HepG2 (cell line): Measurements from ENCODE around the gene SPAG8. TPM values are rescaled to one million over a fixed set of nuclear protein-coding genes. Genes with fewer than 3 reads are reported as not detected.

ENCODE experiments used
- EZH2 ChIP-seq: conservative IDR thresholded peaks from 2 replicates; pipeline ENCODE4 v1.6.1; 2012; ENCODE audit warnings: mild to moderate bottlenecking, low read depth, low read length, moderate library complexity
- IRX3 ChIP-seq: sonication (generic); formaldehyde crosslinking; IDR thresholded peaks from 2 replicates; pipeline ENCODE4 v1.8.1; 2023; ENCODE audit warnings: mild to moderate bottlenecking, low read depth, missing genetic modification reagents, borderline replicate concordance
- LCORL ChIP-seq, 2 experiments: fragments of 450-650 bp in 1 of 2; sonication (generic) in 1 of 2; formaldehyde crosslinking in 1 of 2; IDR thresholded peaks; 2 replicates each; pipeline versions ENCODE4 v1.5.0 to v1.6.1; 2017 to 2020; ENCODE audit warnings: antibody characterized with exemption in 1 of 2, missing genetic modification reagents in 1 of 2
- MEIS2 ChIP-seq: sonication (generic); formaldehyde crosslinking; IDR thresholded peaks from 2 replicates; pipeline ENCODE4 v1.9.0; 2021; ENCODE audit warnings: mild to moderate bottlenecking, missing genetic modification reagents
- NONO ChIP-seq, 2 experiments: fragments of 450-650 bp in 1 of 2; sonication (generic) in 1 of 2; formaldehyde crosslinking in 1 of 2; IDR thresholded peaks in 1 of 2; conservative IDR thresholded peaks in 1 of 2; 2 replicates each; pipeline versions ENCODE4 v1.6.1 to v1.8.0; 2017 to 2022; ENCODE audit warnings: mild to moderate bottlenecking in 1 of 2, missing genetic modification reagents in 1 of 2, moderate library complexity in 1 of 2
- PATZ1 ChIP-seq: sonication (generic); formaldehyde crosslinking; IDR thresholded peaks from 2 replicates; pipeline ENCODE4 v1.4.0; 2020; ENCODE audit warnings: missing genetic modification reagents
- SKI ChIP-seq: fragments of 450-650 bp; IDR thresholded peaks from one replicate; pipeline ENCODE4 v1.6.1; 2018; ENCODE audit warnings: mild to moderate bottlenecking; ENCODE audit not compliant: partially characterized antibody
- TERF1 ChIP-seq: sonication (generic); formaldehyde crosslinking; IDR thresholded peaks from 2 replicates; pipeline ENCODE4 v1.8.0; 2022; ENCODE audit warnings: mild to moderate bottlenecking, missing genetic modification reagents, moderate library complexity
- XRCC5 ChIP-seq: fragments of 200-400 bp; formaldehyde crosslinking; optimal IDR thresholded peaks from 2 replicates; pipeline ENCODE3; 2017; ENCODE audit warnings: mild to moderate bottlenecking, low read length
- ZBTB21 ChIP-seq: sonication (generic); formaldehyde crosslinking; IDR thresholded peaks from 2 replicates; pipeline ENCODE4 v1.4.0; 2020; ENCODE audit warnings: missing genetic modification reagents
- ZBTB42 ChIP-seq: sonication (generic); formaldehyde crosslinking; IDR thresholded peaks from 2 replicates; pipeline ENCODE4 v1.5.0; 2020; ENCODE audit warnings: mild to moderate bottlenecking, missing genetic modification reagents
- ZFP90 ChIP-seq: sonication (generic); formaldehyde crosslinking; IDR thresholded peaks from 2 replicates; pipeline ENCODE4 v1.8.0; 2022; ENCODE audit warnings: missing genetic modification reagents, mild to moderate bottlenecking, inconsistent platforms, borderline replicate concordance
- ZNF350 ChIP-seq: sonication (generic); formaldehyde crosslinking; IDR thresholded peaks from 2 replicates; pipeline ENCODE4 v1.4.0; 2020; ENCODE audit warnings: mild to moderate bottlenecking, low read depth, missing genetic modification reagents, borderline replicate concordance
- ZNF431 ChIP-seq: sonication (generic); formaldehyde crosslinking; IDR thresholded peaks from 2 replicates; pipeline ENCODE4 v1.9.0; 2022; ENCODE audit warnings: missing genetic modification reagents, low read depth, mild to moderate bottlenecking, borderline replicate concordance
- ZNF446 ChIP-seq: sonication (generic); formaldehyde crosslinking; IDR thresholded peaks from 2 replicates; pipeline ENCODE4 v1.5.0; 2020; ENCODE audit warnings: mild to moderate bottlenecking, missing genetic modification reagents
- ZNF543 ChIP-seq: sonication (generic); formaldehyde crosslinking; IDR thresholded peaks from 2 replicates; pipeline ENCODE4 v1.4.0; 2020; ENCODE audit warnings: mild to moderate bottlenecking, missing genetic modification reagents
- ZSCAN25 ChIP-seq: sonication (generic); formaldehyde crosslinking; IDR thresholded peaks from 2 replicates; pipeline ENCODE4 v1.8.0; 2022; ENCODE audit warnings: mild to moderate bottlenecking, missing genetic modification reagents
- polyA plus RNA-seq, 8 experiments: library from polyadenylated mRNA; depleted of rRNA in 3 of 8; stranded (reverse) in 7 of 8; unstranded in 1 of 8; fragments of >200 nt; fragmentation: Illumina TruSeq in 4 of 8; extraction: Trizol in 4 of 8; gene quantifications; 2 replicates each; pipeline versions ENCODE4 v1.2.1 to v1.2.3, GENCODE V29; 2011 to 2016; ENCODE audit warnings: low read depth in 4 of 8, missing spikeins in 1 of 8, mixed read lengths in 1 of 8; ENCODE audit not compliant: insufficient read depth in 1 of 8
- total RNA-seq, 5 experiments: library from RNA; depleted of rRNA; stranded (reverse); fragments of >200 nt; fragmentation: Illumina TruSeq; extraction: Trizol; gene quantifications; 2 replicates each; pipeline ENCODE4 v1.2.3, GENCODE V29; 2016; ENCODE audit warnings: low read depth in 1 of 5
- TF ChIP-seq, protein P1 (sequence below): sonication (generic); formaldehyde crosslinking; IDR thresholded peaks from 2 replicates; pipeline ENCODE4 v1.8.1; 2022; ENCODE audit warnings: low read depth, mild to moderate bottlenecking, missing genetic modification reagents
- TF ChIP-seq, protein P2 (sequence below): sonication (generic); IDR thresholded peaks from 2 replicates; pipeline ENCODE4 v1.6.1; 2016; ENCODE audit warnings: low read depth, borderline replicate concordance

SPAG8 gene
- total and polyA plus RNA-seq, 2 of the 13 experiments (the other 11 are each of a cell fraction or from before 2014, with no cell fraction given) = 0.18 to 0.27 TPM

GRCh38 chr9:35813434-35814105, 1.5 kb upstream of the SPAG8 start (continued):
- TF ChIP-seq EZH2 (no peak), PATZ1 (CRISPR knock-in tag) (peak; percentile 26; the same call in 1 of the 2 replicates), LCORL (IDR thresholded peaks at IDR 0.05) (no peak), LCORL (CRISPR knock-in tag; IDR thresholded peaks at IDR 0.05) (0 out of 2 replicates have a peak, but pooled peaks have one; percentile 0), MEIS2 (no peak), ZNF446 (CRISPR knock-in tag) (no peak), IRX3 (CRISPR knock-in tag) (0 out of 2 replicates have a peak, but pooled peaks have one; percentile 28), XRCC5 (peak; percentile 64), ZBTB42 (CRISPR knock-in tag) (0 out of 2 replicates have a peak, but pooled peaks have one; percentile 52), NONO (IDR thresholded peaks at IDR 0.05) (no peak), NONO (CRISPR knock-in tag; conservative IDR thresholded peaks at IDR 0.05) (peak; percentile 36; the same call in 1 of the 2 replicates), ZNF543 (CRISPR knock-in tag) (no peak), ZNF431 (CRISPR knock-in tag) (no peak), ZSCAN25 (CRISPR knock-in tag) (no peak), TERF1 (CRISPR knock-in tag) (no peak), ZBTB21 (CRISPR knock-in tag) (no peak), SKI (no peak), ZFP90 (no peak), ZNF350 (CRISPR knock-in tag) (no peak)
- TF ChIP-seq, protein P1, sequence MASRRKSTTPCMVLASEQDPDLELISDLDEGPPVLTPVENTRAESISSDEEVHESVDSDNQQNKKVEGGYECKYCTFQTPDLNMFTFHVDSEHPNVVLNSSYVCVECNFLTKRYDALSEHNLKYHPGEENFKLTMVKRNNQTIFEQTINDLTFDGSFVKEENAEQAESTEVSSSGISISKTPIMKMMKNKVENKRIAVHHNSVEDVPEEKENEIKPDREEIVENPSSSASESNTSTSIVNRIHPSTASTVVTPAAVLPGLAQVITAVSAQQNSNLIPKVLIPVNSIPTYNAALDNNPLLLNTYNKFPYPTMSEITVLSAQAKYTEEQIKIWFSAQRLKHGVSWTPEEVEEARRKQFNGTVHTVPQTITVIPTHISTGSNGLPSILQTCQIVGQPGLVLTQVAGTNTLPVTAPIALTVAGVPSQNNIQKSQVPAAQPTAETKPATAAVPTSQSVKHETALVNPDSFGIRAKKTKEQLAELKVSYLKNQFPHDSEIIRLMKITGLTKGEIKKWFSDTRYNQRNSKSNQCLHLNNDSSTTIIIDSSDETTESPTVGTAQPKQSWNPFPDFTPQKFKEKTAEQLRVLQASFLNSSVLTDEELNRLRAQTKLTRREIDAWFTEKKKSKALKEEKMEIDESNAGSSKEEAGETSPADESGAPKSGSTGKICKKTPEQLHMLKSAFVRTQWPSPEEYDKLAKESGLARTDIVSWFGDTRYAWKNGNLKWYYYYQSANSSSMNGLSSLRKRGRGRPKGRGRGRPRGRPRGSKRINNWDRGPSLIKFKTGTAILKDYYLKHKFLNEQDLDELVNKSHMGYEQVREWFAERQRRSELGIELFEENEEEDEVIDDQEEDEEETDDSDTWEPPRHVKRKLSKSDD (CRISPR knock-in tag) = no peak
- TF ChIP-seq, protein P2, sequence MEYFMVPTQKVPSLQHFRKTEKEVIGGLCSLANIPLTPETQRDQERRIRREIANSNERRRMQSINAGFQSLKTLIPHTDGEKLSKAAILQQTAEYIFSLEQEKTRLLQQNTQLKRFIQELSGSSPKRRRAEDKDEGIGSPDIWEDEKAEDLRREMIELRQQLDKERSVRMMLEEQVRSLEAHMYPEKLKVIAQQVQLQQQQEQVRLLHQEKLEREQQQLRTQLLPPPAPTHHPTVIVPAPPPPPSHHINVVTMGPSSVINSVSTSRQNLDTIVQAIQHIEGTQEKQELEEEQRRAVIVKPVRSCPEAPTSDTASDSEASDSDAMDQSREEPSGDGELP = 0 out of 2 replicates have a peak, but pooled peaks have one; percentile 29
